IMR-90 (cell line): Measurements from ENCODE around the gene CBFA2T3. TPM values are rescaled to one million over a fixed set of nuclear protein-coding genes. Genes with fewer than 3 reads are reported as not detected.

Experiments used
- ATAC-seq: fragments of 200-7000 bp; cut with Tn5 transposase; 2 replicates; pipeline ENCODE4 v1.9.1; 2020; ENCODE audit warnings: low read depth, mild to moderate bottlenecking, moderate library complexity
- BruUV-seq: library from RNA; stranded (reverse); fragments of 400-500 nt; replicated peaks from 2 replicates; lab custom pipeline; 2021; lab: Mats Ljungman, UMichigan
- CTCF ChIA-PET: fragments of 300-600 bp; formaldehyde crosslinking; extraction: SDS; loops from one replicate; lab custom pipeline; 2021; ENCODE audit warnings: antibody characterized with exemption; lab: Yijun Ruan, JAX
- POLR2A ChIA-PET: fragments of 300-600 bp; sonication (Branson Sonifier 250); formaldehyde crosslinking; loops from one replicate; lab custom pipeline; 2022; ENCODE audit warnings: antibody characterized with exemption; ENCODE audit not compliant: unreplicated experiment; lab: Charles Lee
- DNase-seq: peaks from one replicate; pipeline ENCODE4 v3.0.0; 2013
- H2AFZ ChIP-seq: replicated peaks from 2 replicates; pipeline ENCODE3; 2013; ENCODE audit warnings: low read length, mild to moderate bottlenecking; ENCODE audit not compliant: poor library complexity
- H2AK5ac ChIP-seq: 2 replicates; pipeline ENCODE4 v1.6.1; 2013; ENCODE audit warnings: low read depth, low read length, inconsistent platforms
- H2AK9ac ChIP-seq: replicated peaks from 2 replicates; pipeline ENCODE3; 2013; ENCODE audit warnings: mild to moderate bottlenecking, low read depth, low read length, moderate library complexity; ENCODE audit not compliant: poor library complexity
- H2BK120ac ChIP-seq: 2 replicates; pipeline ENCODE4 v1.6.1; 2013; ENCODE audit warnings: low read depth, low read length, inconsistent platforms
- H2BK15ac ChIP-seq: 3 replicates; pipeline ENCODE4 v1.6.1; 2013; ENCODE audit warnings: low read depth, low read length, inconsistent platforms
- H2BK20ac ChIP-seq: 2 replicates; pipeline ENCODE4 v1.6.1; 2013; ENCODE audit warnings: low read depth, mild to moderate bottlenecking, inconsistent platforms, low read length, moderate library complexity
- H2BK5ac ChIP-seq: 2 replicates; pipeline ENCODE4 v1.6.1; 2013; ENCODE audit warnings: mild to moderate bottlenecking, low read depth, low read length, inconsistent platforms; ENCODE audit not compliant: poor library complexity, severe bottlenecking
- H3K14ac ChIP-seq: replicated peaks from 2 replicates; pipeline ENCODE4 v1.6.1; 2013; ENCODE audit warnings: low read depth, low read length, inconsistent platforms
- H3K18ac ChIP-seq: 2 replicates; pipeline ENCODE4 v1.6.1; 2013; ENCODE audit warnings: low read depth, low read length, control low read depth
- H3K23ac ChIP-seq: 2 replicates; pipeline ENCODE4 v1.6.1; 2013; ENCODE audit warnings: low read depth, low read length, inconsistent platforms
- H3K27ac ChIP-seq: 2 replicates; pipeline ENCODE4 v1.5.1; 2013; ENCODE audit warnings: mild to moderate bottlenecking, control low read depth, low read length; ENCODE audit not compliant: insufficient read depth
- H3K27me3 ChIP-seq: 2 replicates; pipeline ENCODE4 v1.6.1; 2013; ENCODE audit warnings: low read length; ENCODE audit not compliant: control insufficient read depth, insufficient read depth
- H3K36me3 ChIP-seq: 2 replicates; pipeline ENCODE4 v1.6.1; 2013; ENCODE audit warnings: low read length, mixed read lengths; ENCODE audit not compliant: control insufficient read depth, insufficient read depth
- H3K4ac ChIP-seq: 2 replicates; pipeline ENCODE4 v1.6.1; 2013; ENCODE audit warnings: low read depth, low read length, inconsistent platforms
- H3K4me1 ChIP-seq: 2 replicates; pipeline ENCODE4 v1.6.1; 2013; ENCODE audit warnings: low read length, mixed read lengths; ENCODE audit not compliant: control insufficient read depth, insufficient read depth
- H3K4me2 ChIP-seq: 2 replicates; pipeline ENCODE4 v1.6.1; 2013; ENCODE audit warnings: low read depth, mild to moderate bottlenecking, control low read depth, low read length, moderate library complexity
- H3K4me3 ChIP-seq: 2 replicates; pipeline ENCODE4 v1.5.1; 2013; ENCODE audit warnings: low read depth, mild to moderate bottlenecking, control low read depth, low read length, moderate library complexity; ENCODE audit not compliant: insufficient read depth
- H3K56ac ChIP-seq: 2 replicates; pipeline ENCODE4 v1.6.1; 2013; ENCODE audit warnings: low read length, inconsistent platforms; ENCODE audit not compliant: insufficient read depth; ENCODE audit errors: extremely low read depth
- H3K79me1 ChIP-seq, 2 experiments: 2 replicates each; pipeline ENCODE4 v1.6.1; 2013; ENCODE audit warnings: low read length in 2 of 2, inconsistent platforms in 1 of 2, low read depth in 1 of 2
- H3K9ac ChIP-seq: 2 replicates; pipeline ENCODE4 v1.6.1; 2013; ENCODE audit warnings: low read depth, low read length, control low read depth
- H3K9me1 ChIP-seq: 2 replicates; pipeline ENCODE4 v1.6.1; 2013; ENCODE audit warnings: low read length, inconsistent platforms; ENCODE audit not compliant: insufficient read depth
- H3K9me3 ChIP-seq: 2 replicates; pipeline ENCODE4 v1.6.1; 2013; ENCODE audit warnings: low read length; ENCODE audit not compliant: control insufficient read depth, insufficient read depth
- H4K20me1 ChIP-seq: 2 replicates; pipeline ENCODE4 v1.6.1; 2013; ENCODE audit warnings: low read length, inconsistent platforms; ENCODE audit not compliant: insufficient read depth
- H4K5ac ChIP-seq: 2 replicates; pipeline ENCODE4 v1.6.1; 2013; ENCODE audit warnings: mild to moderate bottlenecking, low read depth, low read length, control low read depth
- H4K8ac ChIP-seq, 2 experiments: 2 replicates each; pipeline ENCODE4 v1.6.1; 2013; ENCODE audit warnings: low read depth in 2 of 2, low read length in 2 of 2, control low read depth in 1 of 2, inconsistent platforms in 1 of 2
- H4K91ac ChIP-seq: 2 replicates; pipeline ENCODE4 v1.6.1; 2013; ENCODE audit warnings: low read depth, low read length, inconsistent platforms; ENCODE audit not compliant: insufficient read depth
- BHLHE40 ChIP-seq: fragments of 150-350 bp; IDR thresholded peaks from 2 replicates; pipeline ENCODE4 v1.6.1; 2016; ENCODE audit warnings: mild to moderate bottlenecking, low read depth, low read length
- CEBPB ChIP-seq: IDR thresholded peaks from 2 replicates; pipeline ENCODE4 v1.6.1; 2012; ENCODE audit warnings: low read depth, low read length, improper control_type of control experiment
- CHD1 ChIP-seq: IDR thresholded peaks from 2 replicates; pipeline ENCODE4 v1.6.1; 2012; ENCODE audit warnings: low read depth, low read length, improper control_type of control experiment
- FOS ChIP-seq: fragments of 150-350 bp; IDR thresholded peaks from 2 replicates; pipeline ENCODE4 v1.6.1; 2016; ENCODE audit warnings: low read depth, low read length
- MAFK ChIP-seq: IDR thresholded peaks from 2 replicates; pipeline ENCODE4 v1.6.1; 2012; ENCODE audit warnings: low read depth, low read length, improper control_type of control experiment
- MAZ ChIP-seq: IDR thresholded peaks from 2 replicates; pipeline ENCODE4 v1.6.1; 2012; ENCODE audit warnings: low read depth, mild to moderate bottlenecking, low read length, improper control_type of control experiment, moderate library complexity, borderline replicate concordance
- MXI1 ChIP-seq: IDR thresholded peaks from 2 replicates; pipeline ENCODE4 v1.6.1; 2012; ENCODE audit warnings: low read depth, mild to moderate bottlenecking, low read length, moderate library complexity, borderline replicate concordance
- NFE2L2 ChIP-seq: fragments of 150-350 bp; IDR thresholded peaks from 2 replicates; pipeline ENCODE4 v1.6.1; 2016; ENCODE audit warnings: low read depth, mild to moderate bottlenecking, low read length
- POLR2A ChIP-seq: IDR thresholded peaks from 2 replicates; pipeline ENCODE4 v1.6.1; 2012; ENCODE audit warnings: mild to moderate bottlenecking, low read depth, low read length
- RAD21 ChIP-seq: IDR thresholded peaks from 2 replicates; pipeline ENCODE4 v1.6.1; 2012; ENCODE audit warnings: low read length, improper control_type of control experiment
- RCOR1 ChIP-seq: IDR thresholded peaks from 2 replicates; pipeline ENCODE4 v1.6.1; 2012; ENCODE audit warnings: mild to moderate bottlenecking, low read length, improper control_type of control experiment; ENCODE audit not compliant: insufficient replicate concordance
- RFX5 ChIP-seq: IDR thresholded peaks from 2 replicates; pipeline ENCODE4 v1.8.0; 2012; ENCODE audit warnings: low read depth, mild to moderate bottlenecking, low read length, moderate library complexity
- SMC3 ChIP-seq: fragments of 150-350 bp; IDR thresholded peaks from 2 replicates; pipeline ENCODE4 v1.6.1; 2016; ENCODE audit warnings: low read depth, mild to moderate bottlenecking, antibody characterized with exemption, low read length, moderate library complexity
- WGBS, 2 experiments: methylation state at CpG; one replicate each; pipeline versions ENCODE4 v1.1.5 to v1.1.7; 2013; ENCODE audit warnings: missing lambda C conversion rate in 2 of 2; ENCODE audit not compliant: insufficient read length in 1 of 2; ENCODE audit errors: extremely low coverage in 2 of 2; 5-methylcytosine and 5-hydroxymethylcytosine counted together
- dilution Hi-C: fragments of 300-500 bp; cut with HindIII; formaldehyde crosslinking; loops from one replicate; pipeline ENCODE4 v1.14.3; 2018; ENCODE audit warnings: low sequenced_read_pairs; ENCODE audit not compliant: unreplicated experiment
- in situ Hi-C: fragments of 300-500 bp; cut with MboI; formaldehyde crosslinking; loops from 3 replicates; pipeline ENCODE4 v1.14.3; 2019; ENCODE audit warnings: low sequenced_read_pairs, inconsistent platforms, mixed read lengths
- intact Hi-C: fragments of 100-400 bp; cut with micrococcal nuclease; formaldehyde crosslinking; loops from 2 replicates; pipeline ENCODE4 v1.10.0; 2022
- polyA plus RNA-seq, 3 experiments: library from polyadenylated mRNA; depleted of rRNA; stranded (reverse); fragments of >200 nt; gene quantifications; 2 replicates each; pipeline ENCODE4 v1.2.3, GENCODE V29; 2012; ENCODE audit warnings: low replicate concordance in 1 of 3
- total RNA-seq: library from RNA; depleted of rRNA; stranded (reverse); fragments of >200 nt; gene quantifications from 2 replicates; pipeline ENCODE4 v1.2.3, GENCODE V29; 2012
- TF ChIP-seq, protein P1 (sequence below): fragments of 150-350 bp; IDR thresholded peaks from 2 replicates; pipeline ENCODE4 v1.6.1; 2017; ENCODE audit warnings: mild to moderate bottlenecking, antibody characterized with exemption, low read length, low read depth
- TF ChIP-seq, protein P2 (sequence below): conservative IDR thresholded peaks from 2 replicates; pipeline ENCODE4 v1.5.1; 2012; ENCODE audit warnings: mild to moderate bottlenecking, low read depth, low read length, improper control_type of control experiment
- TF ChIP-seq, protein P3 (sequence below): fragments of 150-350 bp; IDR thresholded peaks from 2 replicates; pipeline ENCODE4 v1.6.1; 2016; ENCODE audit warnings: low read depth, mild to moderate bottlenecking, low read length, moderate library complexity, borderline replicate concordance

The CBFA2T3 gene
- total and polyA plus RNA-seq, 2 of the 4 experiments (the other 2 are of a cell fraction), result not detected

DNA sequence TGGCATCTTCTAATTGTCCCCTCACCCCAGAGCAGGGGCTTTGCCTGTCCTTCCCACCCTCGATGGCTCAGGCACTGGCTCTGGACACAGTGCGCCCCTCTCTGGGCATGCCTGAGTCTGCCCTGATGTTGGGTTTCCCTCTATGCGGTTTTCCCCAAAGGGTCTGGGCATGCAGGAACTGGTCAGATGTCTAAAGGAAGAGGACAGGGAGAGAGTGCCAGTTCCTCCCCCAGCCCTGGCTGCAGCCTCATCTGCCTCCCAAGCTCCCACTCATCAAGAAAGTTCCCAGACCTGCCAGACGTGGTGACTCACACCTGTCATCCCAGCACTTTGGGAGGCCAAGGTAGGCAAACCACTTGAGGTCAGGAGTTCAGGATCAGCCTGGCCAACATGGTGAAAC lies 69.2 kb downstream of the CBFA2T3 start:
- Histone ChIP-seq H3K4me2 (no peak overlapping the region), H3K36me3 (no peaks in the 10 kb centered on the region), H2BK15ac (no peak overlapping the region), H3K4ac (no peak overlapping the region), H3K9me1 (no peaks in the 10 kb centered on the region), H2BK5ac (no peak overlapping the region), H3K9ac (no peak overlapping the region), H3K18ac (no peak overlapping the region), H2AK5ac (no peak overlapping the region), H3K23ac (no peak overlapping the region), H4K91ac (no peak overlapping the region), H4K20me1 (no peaks in the 10 kb centered on the region; the same call in 1 of the 2 replicates), H3K4me3 (no peak overlapping the region), H3K56ac (no peak overlapping the region), H3K79me1 (no peaks in the 10 kb centered on the region), H4K5ac (no peak overlapping the region), H2AK9ac (no peak overlapping the region), H3K14ac (no peak overlapping the region), H3K27me3 (peaks cover 8% of the 10 kb centered on the region; the same call in 1 of the 2 replicates), H2AFZ (no peak overlapping the region), H3K27ac (no peak overlapping the region), H2BK120ac (no peak overlapping the region), H4K8ac (no peak overlapping the region), H2BK20ac (no peak overlapping the region), H3K9me3 (no peaks in the 10 kb centered on the region), H3K4me1 (no peaks in the 10 kb centered on the region; the same call in 1 of the 2 replicates)
- dilution Hi-C loops, result no loop called here
- in situ Hi-C loops, result no loop called here
- POLR2A ChIA-PET, result no interaction called here
- WGBS, 2 experiments, result 83% methylated on average over 1 of the region's 4 CpGs; no CpG with 5 or more reads in 1 of the 2 experiments
- TF ChIP-seq CHD1 (no peak), CEBPB (no peak), POLR2A (no peak), SMC3 (no peak), MXI1 (no peak), RFX5 (no peak), NFE2L2 (no peak), MAFK (no peak), BHLHE40 (no peak), RAD21 (no peak), FOS (no peak), RCOR1 (no peak), MAZ (no peak)
- TF ChIP-seq, protein P1, sequence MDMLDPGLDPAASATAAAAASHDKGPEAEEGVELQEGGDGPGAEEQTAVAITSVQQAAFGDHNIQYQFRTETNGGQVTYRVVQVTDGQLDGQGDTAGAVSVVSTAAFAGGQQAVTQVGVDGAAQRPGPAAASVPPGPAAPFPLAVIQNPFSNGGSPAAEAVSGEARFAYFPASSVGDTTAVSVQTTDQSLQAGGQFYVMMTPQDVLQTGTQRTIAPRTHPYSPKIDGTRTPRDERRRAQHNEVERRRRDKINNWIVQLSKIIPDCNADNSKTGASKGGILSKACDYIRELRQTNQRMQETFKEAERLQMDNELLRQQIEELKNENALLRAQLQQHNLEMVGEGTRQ, result no peak
- TF ChIP-seq, protein P2, sequence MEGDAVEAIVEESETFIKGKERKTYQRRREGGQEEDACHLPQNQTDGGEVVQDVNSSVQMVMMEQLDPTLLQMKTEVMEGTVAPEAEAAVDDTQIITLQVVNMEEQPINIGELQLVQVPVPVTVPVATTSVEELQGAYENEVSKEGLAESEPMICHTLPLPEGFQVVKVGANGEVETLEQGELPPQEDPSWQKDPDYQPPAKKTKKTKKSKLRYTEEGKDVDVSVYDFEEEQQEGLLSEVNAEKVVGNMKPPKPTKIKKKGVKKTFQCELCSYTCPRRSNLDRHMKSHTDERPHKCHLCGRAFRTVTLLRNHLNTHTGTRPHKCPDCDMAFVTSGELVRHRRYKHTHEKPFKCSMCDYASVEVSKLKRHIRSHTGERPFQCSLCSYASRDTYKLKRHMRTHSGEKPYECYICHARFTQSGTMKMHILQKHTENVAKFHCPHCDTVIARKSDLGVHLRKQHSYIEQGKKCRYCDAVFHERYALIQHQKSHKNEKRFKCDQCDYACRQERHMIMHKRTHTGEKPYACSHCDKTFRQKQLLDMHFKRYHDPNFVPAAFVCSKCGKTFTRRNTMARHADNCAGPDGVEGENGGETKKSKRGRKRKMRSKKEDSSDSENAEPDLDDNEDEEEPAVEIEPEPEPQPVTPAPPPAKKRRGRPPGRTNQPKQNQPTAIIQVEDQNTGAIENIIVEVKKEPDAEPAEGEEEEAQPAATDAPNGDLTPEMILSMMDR, result no peak
- TF ChIP-seq, protein P3, sequence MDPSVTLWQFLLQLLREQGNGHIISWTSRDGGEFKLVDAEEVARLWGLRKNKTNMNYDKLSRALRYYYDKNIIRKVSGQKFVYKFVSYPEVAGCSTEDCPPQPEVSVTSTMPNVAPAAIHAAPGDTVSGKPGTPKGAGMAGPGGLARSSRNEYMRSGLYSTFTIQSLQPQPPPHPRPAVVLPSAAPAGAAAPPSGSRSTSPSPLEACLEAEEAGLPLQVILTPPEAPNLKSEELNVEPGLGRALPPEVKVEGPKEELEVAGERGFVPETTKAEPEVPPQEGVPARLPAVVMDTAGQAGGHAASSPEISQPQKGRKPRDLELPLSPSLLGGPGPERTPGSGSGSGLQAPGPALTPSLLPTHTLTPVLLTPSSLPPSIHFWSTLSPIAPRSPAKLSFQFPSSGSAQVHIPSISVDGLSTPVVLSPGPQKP, result no peak
- ATAC-seq (peak; percentile 33; the same call in 1 of the 2 replicates), DNase-seq (peak; percentile 56)
- CTCF ChIA-PET, result no interaction called here
- intact Hi-C loops, result no loop called here
- no TSS peak for BruUV-seq
